A673 (cell line): ENCODE measurements around the gene KRTAP10-8. TPM values are rescaled to one million over a fixed set of nuclear protein-coding genes. Genes with fewer than 3 reads are reported as not detected.

ENCODE experiments used
- BruUV-seq: library from RNA; stranded (reverse); fragments of 400-500 nt; replicated peaks from 2 replicates; lab custom pipeline; 2021; lab: Mats Ljungman, UMichigan
- CTCF ChIA-PET: fragments of 300-600 bp; sonication (Branson Sonifier 250); formaldehyde crosslinking; loops from one replicate; lab custom pipeline; 2022; ENCODE audit warnings: antibody characterized with exemption; lab: Charles Lee
- POLR2A ChIA-PET: fragments of 300-600 bp; sonication (Branson Sonifier 250); formaldehyde crosslinking; loops from one replicate; lab custom pipeline; 2022; ENCODE audit warnings: antibody characterized with exemption; ENCODE audit not compliant: low non-redundant PET; lab: Charles Lee
- DNase-seq: peaks from one replicate; pipeline ENCODE4 v3.0.0-alpha.2; 2015; ENCODE audit warnings: low spot score
- H3K27ac ChIP-seq: fragments of 200-600 bp; sonication (generic); 2 replicates; pipeline ENCODE4 v1.5.1; 2016; ENCODE audit warnings: mixed run types, low read depth, mild to moderate bottlenecking, mixed read lengths, antibody characterized with exemption, low read length; ENCODE audit not compliant: poor library complexity, severe bottlenecking
- H3K27me3 ChIP-seq: fragments of 200-600 bp; sonication (generic); replicated peaks from 2 replicates; pipeline ENCODE4 v1.6.1; 2017; ENCODE audit warnings: mixed run types, low read depth, mild to moderate bottlenecking, mixed read lengths, antibody characterized with exemption, low read length; ENCODE audit not compliant: insufficient read depth, poor library complexity
- H3K36me3 ChIP-seq: fragments of 200-600 bp; sonication (generic); 2 replicates; pipeline ENCODE4 v1.6.1; 2016; ENCODE audit warnings: mixed run types, mild to moderate bottlenecking, mixed read lengths, antibody characterized with exemption, low read length; ENCODE audit not compliant: insufficient read depth, poor library complexity, severe bottlenecking
- H3K4me1 ChIP-seq: fragments of 200-600 bp; sonication (generic); 2 replicates; pipeline ENCODE4 v1.6.1; 2017; ENCODE audit warnings: mixed run types, mild to moderate bottlenecking, mixed read lengths, antibody characterized with exemption, low read length; ENCODE audit not compliant: insufficient read depth, poor library complexity, severe bottlenecking
- H3K4me3 ChIP-seq: fragments of 200-600 bp; sonication (generic); 2 replicates; pipeline ENCODE4 v1.5.1; 2016; ENCODE audit warnings: low read depth, mixed run types, mild to moderate bottlenecking, mixed read lengths, low read length; ENCODE audit not compliant: poor library complexity, severe bottlenecking
- H3K9me3 ChIP-seq: fragments of 200-600 bp; sonication (generic); 2 replicates; pipeline ENCODE4 v1.6.1; 2016; ENCODE audit warnings: mixed run types, low read depth, mild to moderate bottlenecking, mixed read lengths, antibody characterized with exemption, low read length; ENCODE audit not compliant: poor library complexity, severe bottlenecking
- CTCF ChIP-seq: fragments of 300-800, 200-600 bp; sonication (generic); conservative IDR thresholded peaks from 2 replicates; pipeline ENCODE4 v1.5.1; 2017; ENCODE audit warnings: low read depth, mild to moderate bottlenecking, antibody characterized with exemption, low read length, moderate library complexity, mixed read lengths
- EZH2 ChIP-seq: fragments of 200-600 bp; sonication (generic); IDR thresholded peaks from 2 replicates; pipeline ENCODE4 v1.6.1; 2017; ENCODE audit warnings: borderline replicate concordance, low read depth, mild to moderate bottlenecking, mixed read lengths, antibody characterized with exemption, low read length; ENCODE audit not compliant: poor library complexity, severe bottlenecking
- intact Hi-C: fragments of 100-400 bp; cut with micrococcal nuclease; formaldehyde crosslinking; loops from one replicate; pipeline ENCODE4 v1.10.0; 2022; ENCODE audit not compliant: unreplicated experiment
- total RNA-seq: library from RNA; stranded (reverse); gene quantifications from 2 replicates; pipeline ENCODE4 v1.2.3, GENCODE V29; 2021

KRTAP10-8 gene
- total RNA-seq, 1 experiment from 2014 or later: not detected

- CTCF ChIA-PET: no interaction called here
- DNase-seq: no peak
- H3K27me3 ChIP-seq: no peaks in the 10 kb centered on the region
- intact Hi-C loops: no loop called here
- no peak overlapping the region for H3K27ac ChIP-seq
- BruUV-seq: no TSS peak
- H3K36me3 ChIP-seq: no peaks in the 10 kb centered on the region
- no peak overlapping the region for H3K4me3 ChIP-seq
- H3K4me1 ChIP-seq: no peaks in the 10 kb centered on the region
- POLR2A ChIA-PET: no interaction called here
- TF ChIP-seq CTCF (no peak), EZH2 (no peak)
- H3K9me3 ChIP-seq: peaks cover 25% of the 10 kb centered on the region
Measured at GRCh38 chr21:44611551-44611950, 328 bp upstream of the KRTAP10-8 start.

- intact Hi-C loops: no loop called here
- DNase-seq: no peak
- H3K36me3 ChIP-seq: no peaks in the 10 kb centered on the region
- no peaks in the 10 kb centered on the region for H3K27me3 ChIP-seq
- H3K9me3 ChIP-seq: peaks cover 25% of the 10 kb centered on the region
- no peak overlapping the region for H3K27ac ChIP-seq
- H3K4me3 ChIP-seq: no peak overlapping the region
- POLR2A ChIA-PET: no interaction called here
- no peaks in the 10 kb centered on the region for H3K4me1 ChIP-seq
- no peak for TF ChIP-seq CTCF
- no peak for TF ChIP-seq EZH2
- no TSS peak for BruUV-seq
- CTCF ChIA-PET: no interaction called here
Measured at GRCh38 chr21:44612669-44613229, 870 bp downstream of the KRTAP10-8 start.

GRCh38 chr21:44613386-44614155 lies 1.7 kb downstream of the KRTAP10-8 start:
- CTCF ChIA-PET: no interaction called here
- Histone ChIP-seq H3K27ac (no peak overlapping the region), H3K4me3 (no peak overlapping the region), H3K36me3 (no peaks in the 10 kb centered on the region), H3K27me3 (no peaks in the 10 kb centered on the region), H3K9me3 (peaks cover 25% of the 10 kb centered on the region), H3K4me1 (no peaks in the 10 kb centered on the region)
- TF ChIP-seq CTCF (no peak), EZH2 (no peak)
- intact Hi-C loops: no loop called here
- no peak for DNase-seq
- POLR2A ChIA-PET: no interaction called here
- no TSS peak for BruUV-seq
